ENCODE results near the gene WLS.
A peak's percentile ranks its signal among the peaks of the same experiment; 100 is the strongest.

WLS gene

DNA sequence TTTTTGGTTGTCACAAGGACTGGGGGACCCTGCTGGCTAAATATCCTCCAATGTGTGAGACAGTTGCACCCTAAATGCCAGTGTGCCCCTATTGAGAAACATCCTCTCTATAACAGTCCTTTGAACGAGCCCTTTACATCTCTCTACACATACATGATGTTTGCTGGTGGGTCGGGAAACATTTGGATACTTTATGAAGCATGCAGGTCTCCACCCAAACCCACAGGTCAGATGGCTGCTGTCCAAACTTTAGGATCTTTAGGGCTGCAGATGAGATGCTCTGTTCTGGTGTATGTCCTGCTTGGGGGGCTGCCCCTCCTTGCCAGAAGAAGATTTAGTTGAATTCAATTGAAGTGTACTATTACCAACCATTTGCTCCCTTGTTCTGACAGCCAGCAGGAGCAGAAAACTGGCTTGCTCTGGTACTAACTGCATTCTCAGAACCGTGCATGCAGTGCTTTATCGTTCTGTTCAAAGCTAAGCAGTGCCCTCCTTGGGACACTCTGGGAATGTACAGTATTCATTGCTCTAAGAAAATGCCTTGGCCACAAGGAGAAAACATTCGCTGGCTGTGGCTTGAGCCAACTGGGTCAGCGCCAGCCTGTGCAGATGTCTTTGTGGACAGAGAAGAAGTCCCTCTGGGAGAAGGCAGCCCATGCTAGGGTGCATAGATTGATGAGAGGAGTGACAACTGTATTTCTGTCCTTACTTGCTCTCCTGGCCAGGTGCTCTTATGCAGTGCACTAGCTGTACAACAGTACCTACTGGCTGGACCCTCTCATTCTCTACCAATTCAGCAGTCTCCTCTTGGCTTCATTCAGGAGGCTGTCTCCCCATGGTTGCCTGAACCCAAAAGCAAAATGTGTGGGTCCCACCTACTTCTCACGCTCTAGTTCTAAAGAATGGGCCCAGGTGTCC is 120.5 kb downstream of the WLS start:
- H3K9me3 Mint-ChIP-seq: no peaks in the 10 kb centered on the region
- H3K4me1 Mint-ChIP-seq: peaks cover 1% of the 10 kb centered on the region
- H3K27me3 Mint-ChIP-seq: peaks cover 5% of the 10 kb centered on the region
- no peaks in the 10 kb centered on the region for H3K36me3 Mint-ChIP-seq
- no peak overlapping the region for H3K27ac Mint-ChIP-seq
- no peak overlapping the region for H3K4me3 Mint-ChIP-seq
- ATAC-seq (ENCODE audit: low read depth) (no peak), DNase-seq (ENCODE audit: low spot score in 2 of 2) (no peak)

DNA sequence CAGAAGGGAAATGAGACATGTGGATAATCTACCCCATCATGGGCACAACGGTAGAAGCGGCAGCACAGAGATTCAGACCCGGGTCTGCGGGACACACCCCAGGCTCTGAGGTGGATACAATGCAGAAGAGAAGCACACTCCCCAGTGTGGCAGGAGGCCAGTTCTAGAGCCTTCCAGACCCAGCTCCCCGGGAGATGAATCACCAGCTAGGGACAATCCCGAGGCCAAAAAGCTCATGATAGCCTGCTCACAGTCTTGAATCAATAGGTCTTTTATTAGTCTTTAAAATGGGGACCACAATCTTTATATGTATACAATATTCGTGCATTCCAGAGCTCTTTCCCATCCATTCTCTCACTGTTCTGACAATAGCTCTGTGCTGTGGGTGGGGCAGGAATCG is 124.6 kb downstream of the WLS start:
- no peak overlapping the region for H3K4me3 Mint-ChIP-seq
- no peak for DNase-seq (ENCODE audit: low spot score in 2 of 2)

DNA sequence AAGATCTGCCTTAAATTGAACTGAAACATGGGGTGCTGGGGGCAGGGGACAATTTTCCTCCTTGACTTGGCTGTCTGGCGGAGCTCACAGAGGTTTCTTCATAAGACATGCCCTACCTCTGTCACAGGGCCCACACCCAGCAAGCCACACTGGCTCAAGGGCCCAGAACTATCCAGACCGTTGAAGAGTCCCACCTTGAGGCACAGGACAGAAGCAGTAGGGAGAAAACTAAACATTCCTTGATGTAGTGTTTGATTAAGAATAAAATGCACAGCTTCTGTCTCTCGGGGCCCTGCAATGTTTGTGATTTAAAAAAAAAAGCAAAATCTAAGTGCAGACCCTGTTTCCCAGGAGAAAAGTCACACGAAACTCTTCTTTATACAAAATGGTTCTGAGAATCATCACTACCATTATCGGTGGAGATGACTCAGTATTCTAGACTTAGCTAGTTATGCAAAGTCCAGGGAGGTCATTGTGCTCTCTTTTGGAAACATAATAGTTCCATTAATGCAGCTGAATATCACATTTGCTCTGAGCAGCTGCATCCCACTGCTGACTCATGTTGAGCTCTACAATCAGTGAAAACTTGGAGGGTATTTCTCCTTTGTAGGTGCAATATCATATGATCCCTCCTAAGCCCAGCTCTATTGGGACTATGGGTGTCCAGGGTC is 128.3 kb downstream of the WLS start:
- Mint-ChIP-seq H3K4me3 (no peak overlapping the region), H3K27ac (no peak overlapping the region), H3K4me1 (no peaks in the 10 kb centered on the region)

More for the DNA sequence above, 124.6 kb downstream of the WLS start:
- H3K27me3 Mint-ChIP-seq: peaks cover 11% of the 10 kb centered on the region
- no peaks in the 10 kb centered on the region for H3K9me3 Mint-ChIP-seq
- no peak for ATAC-seq (ENCODE audit: low read depth)
- no peaks in the 10 kb centered on the region for H3K36me3 Mint-ChIP-seq
- no peaks in the 10 kb centered on the region for H3K4me1 Mint-ChIP-seq
- no peak overlapping the region for H3K27ac Mint-ChIP-seq

DNA sequence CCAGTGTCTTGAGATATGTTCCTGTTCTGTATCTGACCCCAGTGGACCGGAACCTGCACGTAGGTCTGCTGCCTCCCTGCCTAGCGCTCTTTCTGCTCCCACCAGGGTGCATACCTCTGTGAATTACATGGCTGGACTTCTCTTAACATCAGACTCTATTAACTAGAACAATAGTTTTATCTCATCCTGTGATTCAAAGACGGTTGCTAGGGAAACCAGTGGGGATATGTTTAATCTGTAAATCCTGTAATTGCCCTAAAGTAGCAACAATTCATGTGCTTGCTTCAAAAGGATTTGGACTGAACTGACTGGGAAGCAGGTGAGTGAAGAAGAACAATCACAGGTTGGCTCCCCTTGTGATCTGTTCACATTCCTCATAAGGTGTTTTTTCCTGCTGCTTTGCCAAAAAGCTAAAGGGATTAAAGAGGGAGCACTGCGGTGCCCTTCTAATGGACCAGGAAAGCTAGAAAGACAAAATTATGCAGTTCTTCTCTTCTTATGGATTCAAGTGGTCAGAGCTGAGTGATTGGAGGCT is 129.2 kb downstream of the WLS start:
- no peak for ATAC-seq (ENCODE audit: low read depth)
- Mint-ChIP-seq H3K27ac (no peak overlapping the region), H3K9me3 (no peaks in the 10 kb centered on the region), H3K36me3 (no peaks in the 10 kb centered on the region), H3K4me3 (no peak overlapping the region), H3K27me3 (peaks cover 9% of the 10 kb centered on the region), H3K4me1 (no peaks in the 10 kb centered on the region)
- DNase-seq (ENCODE audit: low spot score in 2 of 2): no peak

More for the DNA sequence above, 128.3 kb downstream of the WLS start:
- H3K27me3 Mint-ChIP-seq: peaks cover 9% of the 10 kb centered on the region
- DNase-seq (ENCODE audit: low spot score in 2 of 2): no peak
- no peaks in the 10 kb centered on the region for H3K36me3 Mint-ChIP-seq
- no peak for ATAC-seq (ENCODE audit: low read depth)
- H3K9me3 Mint-ChIP-seq: no peaks in the 10 kb centered on the region

DNA sequence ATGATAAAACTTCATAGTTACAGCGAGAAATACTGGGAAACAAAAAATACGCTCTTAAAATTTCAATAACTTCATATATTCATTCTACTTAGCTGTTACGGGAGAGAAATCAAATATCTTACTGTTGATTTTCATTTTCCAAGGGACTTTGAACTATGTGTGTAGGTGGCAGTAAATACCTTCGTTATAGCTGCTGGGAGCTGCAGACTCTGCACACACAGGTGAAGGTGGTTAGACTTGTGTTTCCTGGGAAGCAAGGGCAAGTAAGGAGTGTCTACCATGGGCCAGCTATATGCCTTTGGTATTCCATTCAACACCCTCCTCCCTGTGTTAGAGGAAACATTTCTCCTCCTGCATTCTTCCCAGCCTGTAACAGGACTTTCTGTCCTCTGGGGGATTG is 130.5 kb downstream of the WLS start:
- Mint-ChIP-seq H3K36me3 (no peaks in the 10 kb centered on the region), H3K4me3 (no peak overlapping the region), H3K4me1 (no peaks in the 10 kb centered on the region), H3K27ac (no peak overlapping the region), H3K9me3 (no peaks in the 10 kb centered on the region), H3K27me3 (peaks cover 10% of the 10 kb centered on the region)
- DNase-seq (ENCODE audit: low spot score in 2 of 2) (no peak), ATAC-seq (ENCODE audit: low read depth) (no peak)

DNA sequence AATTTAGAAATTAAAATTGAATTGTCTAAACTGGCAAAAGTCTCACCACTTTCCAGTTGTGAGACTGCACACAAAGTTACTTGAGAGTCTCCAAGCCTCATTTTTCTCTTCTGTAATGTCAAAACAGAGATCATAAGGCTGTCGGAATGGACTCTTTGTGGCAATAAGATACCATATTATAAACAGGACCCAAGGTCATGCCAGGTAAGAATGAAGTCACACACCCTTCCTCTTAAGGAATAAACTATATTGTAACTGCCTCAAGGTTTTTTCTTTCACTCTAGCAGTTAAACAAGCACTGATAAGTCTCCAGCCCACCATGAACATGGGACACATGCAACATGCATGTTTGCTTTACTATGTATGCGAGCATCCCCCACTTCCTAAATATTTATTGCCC is 131.8 kb downstream of the WLS start:
- Mint-ChIP-seq H3K4me3 (no peak overlapping the region), H3K27ac (no peak overlapping the region), H3K4me1 (no peaks in the 10 kb centered on the region), H3K9me3 (no peaks in the 10 kb centered on the region), H3K27me3 (peaks cover 9% of the 10 kb centered on the region), H3K36me3 (no peaks in the 10 kb centered on the region)
- DNase-seq (ENCODE audit: low spot score in 2 of 2): no peak
- no peak for ATAC-seq (ENCODE audit: low read depth)

DNA sequence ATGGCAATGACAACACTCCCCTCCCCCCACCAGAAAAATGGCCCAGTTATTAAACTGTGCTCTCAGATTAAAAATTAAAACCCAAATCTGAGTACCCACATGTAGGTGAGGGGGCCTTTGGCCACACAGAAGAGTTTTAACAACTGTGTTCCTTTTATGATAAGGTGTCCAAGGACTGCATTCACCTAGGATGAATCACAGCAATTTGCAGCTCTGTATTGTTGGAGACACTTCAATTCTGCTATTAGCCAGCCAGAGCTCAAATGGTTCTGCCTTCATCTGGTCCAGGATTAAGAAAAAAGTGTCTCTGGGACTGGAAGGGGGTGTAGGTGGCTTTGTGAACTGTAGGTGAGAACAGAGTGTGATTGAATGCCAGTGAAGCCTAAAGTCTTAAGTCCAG is 138.6 kb downstream of the WLS start:
- Mint-ChIP-seq H3K27me3 (peaks cover 5% of the 10 kb centered on the region), H3K36me3 (no peaks in the 10 kb centered on the region), H3K27ac (no peak overlapping the region), H3K4me1 (no peaks in the 10 kb centered on the region), H3K9me3 (peaks cover 4% of the 10 kb centered on the region), H3K4me3 (no peak overlapping the region)
- ATAC-seq (ENCODE audit: low read depth) (no peak), DNase-seq (ENCODE audit: low spot score in 2 of 2) (no peak)

DNA sequence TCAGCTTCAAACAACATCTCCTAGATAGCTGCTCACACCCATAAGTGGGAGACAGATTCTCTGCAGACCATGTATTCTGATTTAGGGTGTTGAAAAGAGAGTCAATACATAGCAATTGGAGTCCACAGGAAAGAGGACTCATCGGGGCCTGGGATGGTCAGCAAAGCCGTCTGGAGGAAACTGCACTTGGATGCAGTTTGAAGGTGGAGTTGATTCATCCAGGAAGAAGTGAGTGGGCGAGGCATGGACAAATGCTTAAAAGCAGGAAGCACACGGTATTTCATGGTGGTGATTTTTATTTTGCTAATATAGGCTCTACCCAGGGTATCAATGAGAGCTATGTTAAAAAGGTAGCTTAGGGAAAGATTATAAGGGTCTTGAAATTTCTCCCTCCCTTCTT is 145.1 kb downstream of the WLS start:
- Mint-ChIP-seq H3K4me3 (no peak overlapping the region), H3K9me3 (peaks cover 4% of the 10 kb centered on the region), H3K27ac (no peak overlapping the region), H3K4me1 (no peaks in the 10 kb centered on the region), H3K27me3 (no peaks in the 10 kb centered on the region), H3K36me3 (no peaks in the 10 kb centered on the region)
- ATAC-seq (ENCODE audit: low read depth) (no peak), DNase-seq (ENCODE audit: low spot score in 2 of 2) (no peak)

DNA sequence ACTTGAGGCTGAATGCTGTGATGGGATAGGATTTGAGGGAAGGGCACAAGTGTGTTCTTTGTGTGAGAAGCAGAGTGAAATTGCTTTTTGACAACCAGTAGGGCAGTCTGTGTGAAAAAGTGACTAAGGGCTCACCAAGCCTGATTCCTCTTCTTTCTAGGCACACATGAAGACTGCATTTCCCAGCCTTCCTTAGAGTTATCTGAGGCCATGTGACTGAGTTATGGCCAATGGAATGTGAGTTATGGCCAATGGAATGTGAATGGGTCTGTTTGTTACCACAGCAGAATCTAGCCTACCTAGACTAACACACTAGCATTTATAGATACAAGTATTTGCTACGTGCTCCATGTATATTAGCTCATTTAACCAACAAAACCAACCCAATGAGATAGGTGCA is 146.6 kb downstream of the WLS start:
- H3K27ac Mint-ChIP-seq: no peak overlapping the region
- H3K36me3 Mint-ChIP-seq: no peaks in the 10 kb centered on the region

DNA sequence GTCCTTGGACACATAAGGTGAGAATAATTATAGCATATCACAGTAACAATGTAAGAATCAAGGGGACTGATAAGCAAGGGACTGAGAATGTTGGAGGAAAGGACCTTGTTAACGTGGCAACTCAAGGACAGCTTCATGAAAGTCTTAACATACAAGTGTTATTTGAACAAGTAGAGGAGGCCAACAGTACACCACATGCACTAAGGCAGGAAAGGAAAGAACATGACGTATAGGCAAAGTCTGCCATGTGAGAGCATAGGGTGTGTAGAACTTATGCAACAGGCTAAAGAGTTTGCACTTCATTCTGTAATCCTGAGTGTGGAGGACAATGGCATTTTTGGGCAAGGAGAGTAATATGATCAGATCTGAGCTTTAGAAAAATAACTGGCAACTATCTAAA is 148.6 kb downstream of the WLS start:
- no peak overlapping the region for H3K27ac Mint-ChIP-seq
- DNase-seq (ENCODE audit: low spot score in 2 of 2): no peak
- ATAC-seq (ENCODE audit: low read depth): no peak
- H3K36me3 Mint-ChIP-seq: no peaks in the 10 kb centered on the region
- no peak overlapping the region for H3K4me3 Mint-ChIP-seq
- no peaks in the 10 kb centered on the region for H3K9me3 Mint-ChIP-seq
- H3K27me3 Mint-ChIP-seq: peaks cover 4% of the 10 kb centered on the region
- H3K4me1 Mint-ChIP-seq: no peaks in the 10 kb centered on the region

More for the DNA sequence above, 146.6 kb downstream of the WLS start:
- peaks cover 4% of the 10 kb centered on the region for H3K9me3 Mint-ChIP-seq
- peaks cover 2% of the 10 kb centered on the region for H3K27me3 Mint-ChIP-seq
- no peak for ATAC-seq (ENCODE audit: low read depth)
- no peak for DNase-seq (ENCODE audit: low spot score in 2 of 2)
- H3K4me3 Mint-ChIP-seq: no peak overlapping the region
- H3K4me1 Mint-ChIP-seq: no peaks in the 10 kb centered on the region

DNA sequence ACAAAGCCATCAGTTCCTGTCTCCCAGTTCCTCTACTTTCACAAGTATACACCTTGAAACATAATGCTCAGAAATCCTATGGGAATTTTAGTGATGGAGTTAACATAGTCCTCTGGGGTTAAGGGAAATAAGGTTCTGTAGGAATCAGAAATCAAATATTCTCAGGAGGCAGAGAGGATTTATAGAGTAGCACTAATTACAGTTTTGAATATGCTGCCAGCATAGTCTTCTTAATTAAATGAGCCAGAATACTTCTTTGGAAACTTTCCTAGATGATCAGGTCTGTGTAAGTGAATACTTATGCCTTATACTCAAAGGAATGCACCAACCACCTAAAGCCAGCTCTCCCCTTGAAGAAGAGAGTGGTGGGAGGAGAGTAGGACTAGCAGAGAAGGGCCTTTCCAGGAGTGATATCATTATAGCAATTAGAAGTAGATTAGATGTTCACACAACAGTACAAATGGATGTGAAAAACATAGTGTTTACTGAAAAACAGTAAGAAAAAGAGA is 150.5 kb downstream of the WLS start:
- no peak for DNase-seq (ENCODE audit: low spot score in 2 of 2)
- H3K36me3 Mint-ChIP-seq: no peaks in the 10 kb centered on the region

DNA sequence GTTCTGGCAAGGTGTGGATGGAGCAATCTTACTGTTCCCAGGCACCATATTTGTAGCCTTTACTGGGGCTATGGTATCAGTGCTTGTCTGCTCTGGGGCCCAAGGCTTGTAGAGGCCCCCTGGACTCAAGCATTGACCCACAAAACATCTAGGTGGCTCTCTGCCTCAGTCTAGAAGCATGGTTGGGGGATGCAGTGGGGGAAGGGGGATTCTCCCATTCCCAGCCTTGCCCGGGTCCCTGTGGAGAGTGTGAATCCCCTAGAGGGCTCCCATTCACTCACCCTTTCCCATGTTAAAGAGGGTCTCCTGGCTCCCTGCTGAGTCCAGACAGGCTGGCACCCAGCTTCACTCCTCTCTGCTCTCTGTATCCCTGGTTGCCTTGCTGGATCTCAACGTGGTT is 153.7 kb downstream of the WLS start:
- peaks cover 4% of the 10 kb centered on the region for H3K9me3 Mint-ChIP-seq
- H3K27me3 Mint-ChIP-seq: peaks cover 4% of the 10 kb centered on the region
- H3K4me3 Mint-ChIP-seq: no peak overlapping the region
- H3K4me1 Mint-ChIP-seq: no peaks in the 10 kb centered on the region
- ATAC-seq (ENCODE audit: low read depth): no peak
- no peak for DNase-seq (ENCODE audit: low spot score in 2 of 2)
- peak overlapping the region; percentile 24 for H3K27ac Mint-ChIP-seq
- no peaks in the 10 kb centered on the region for H3K36me3 Mint-ChIP-seq

More for the DNA sequence above, 150.5 kb downstream of the WLS start:
- peaks cover 4% of the 10 kb centered on the region for H3K27me3 Mint-ChIP-seq
- peaks cover 2% of the 10 kb centered on the region for H3K9me3 Mint-ChIP-seq
- ATAC-seq (ENCODE audit: low read depth): no peak
- H3K4me3 Mint-ChIP-seq: no peak overlapping the region
- no peaks in the 10 kb centered on the region for H3K4me1 Mint-ChIP-seq
- H3K27ac Mint-ChIP-seq: no peak overlapping the region

All from memory B cell (primary cell).